NCI-H146 treated with DMSO at 0.1 percent for 48 hours (cell line): ENCODE data around the gene BCAS3.
"Not testable (repeated sequence)": the region's sequence is repeated elsewhere in the genome, so short reads cannot be mapped to it uniquely, and the experiment has no call there.

Experiments used
- DNase-seq: peaks from one replicate; lab custom pipeline; 2025; ENCODE audit not compliant: unreplicated experiment; lab: John Stamatoyannopoulos, UW

Gene BCAS3

DNA sequence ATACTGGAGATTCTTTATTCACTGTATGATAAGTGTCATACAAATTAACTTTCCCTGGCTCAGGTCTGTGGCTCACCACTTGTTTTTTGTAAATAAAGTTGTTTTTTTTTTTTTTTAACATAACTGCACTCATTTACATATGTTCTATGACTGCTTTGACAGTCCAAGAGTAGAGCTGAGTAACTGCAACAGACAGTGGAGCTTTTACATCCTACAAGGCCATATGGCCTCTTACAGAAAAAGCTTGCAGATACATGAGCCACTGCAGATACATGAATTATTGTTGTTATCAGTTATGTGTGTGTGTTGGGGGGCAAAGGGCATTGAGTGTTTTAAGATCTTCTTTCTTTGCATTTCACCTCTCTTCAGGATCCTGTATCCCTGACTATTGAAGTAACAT is 311.7 kb downstream of the BCAS3 start:
- DNase-seq, result no peak

DNA sequence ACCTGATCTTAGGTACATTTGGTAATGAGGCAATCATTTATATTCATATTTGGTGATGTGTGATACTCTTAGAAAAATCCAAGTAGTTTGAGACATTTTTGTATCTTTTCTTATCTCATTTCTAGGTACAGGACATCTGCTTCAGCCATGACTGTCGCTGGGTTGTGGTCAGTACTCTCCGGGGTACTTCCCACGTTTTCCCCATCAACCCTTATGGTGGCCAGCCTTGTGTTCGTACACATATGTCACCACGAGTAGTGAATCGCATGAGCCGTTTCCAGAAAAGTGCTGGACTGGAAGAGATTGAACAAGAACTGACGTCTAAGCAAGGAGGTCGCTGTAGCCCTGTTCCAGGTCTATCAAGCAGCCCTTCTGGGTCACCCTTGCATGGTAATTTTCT is 312.2 kb downstream of the BCAS3 start:
- DNase-seq, result no peak

DNA sequence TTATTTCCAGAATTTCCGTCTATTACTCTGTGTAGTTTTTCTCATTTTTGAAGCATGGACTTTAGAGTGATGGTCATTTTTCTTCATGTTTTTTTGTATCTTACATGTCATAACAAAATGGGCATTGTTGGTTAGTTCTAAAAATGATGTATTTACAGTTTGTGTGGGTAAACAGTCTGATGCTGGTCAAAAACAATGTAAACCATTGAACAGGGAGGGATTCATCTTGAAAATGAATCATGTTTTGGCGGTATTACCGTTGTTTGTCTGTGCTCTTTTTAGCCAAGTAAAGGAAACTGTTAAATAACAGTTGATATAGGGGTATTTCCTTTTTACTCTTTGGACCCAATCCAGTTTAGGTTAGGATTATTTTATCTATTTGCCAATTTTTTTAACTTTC is 315.8 kb downstream of the BCAS3 start:
- DNase-seq, result no peak

DNA sequence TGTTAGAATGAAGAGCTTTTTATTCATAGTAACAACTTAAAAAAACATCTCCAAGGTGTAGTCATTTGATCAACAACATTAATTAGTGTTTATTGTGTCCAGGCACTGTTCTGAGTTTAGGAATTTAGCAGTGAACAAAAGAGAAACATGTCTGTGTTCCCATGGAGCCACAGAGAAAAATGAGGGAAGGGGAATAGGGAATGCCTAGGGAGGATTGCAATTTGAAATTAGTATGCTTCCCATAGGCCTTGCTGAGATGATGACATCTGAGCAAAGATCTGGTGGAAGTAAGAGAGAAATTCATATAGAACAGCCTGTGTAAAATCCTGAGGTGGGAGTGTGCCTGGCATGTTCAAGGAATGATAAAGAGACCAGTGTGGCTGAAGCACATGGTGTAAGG is 318.0 kb downstream of the BCAS3 start:
- no peak for DNase-seq

DNA sequence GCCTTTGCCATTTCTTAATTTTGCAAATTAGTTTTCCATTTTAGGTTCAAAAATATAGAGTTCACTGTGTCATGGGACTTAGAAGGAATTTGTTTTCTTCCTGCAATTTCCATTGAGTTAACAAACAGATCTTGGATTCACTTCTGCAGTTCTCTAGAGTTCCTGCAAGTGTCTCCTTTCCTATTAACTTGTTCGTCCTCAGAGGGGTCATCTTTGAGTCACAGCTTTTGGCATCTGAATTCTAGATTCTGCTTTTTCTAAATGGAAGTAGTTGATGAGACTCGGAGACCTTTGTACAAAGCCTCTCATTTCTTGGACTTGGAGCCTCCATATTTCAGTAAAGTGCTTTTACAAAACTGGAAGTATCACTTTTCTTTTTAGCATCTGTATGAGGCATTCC is 323.3 kb downstream of the BCAS3 start:
- no peak for DNase-seq

DNA sequence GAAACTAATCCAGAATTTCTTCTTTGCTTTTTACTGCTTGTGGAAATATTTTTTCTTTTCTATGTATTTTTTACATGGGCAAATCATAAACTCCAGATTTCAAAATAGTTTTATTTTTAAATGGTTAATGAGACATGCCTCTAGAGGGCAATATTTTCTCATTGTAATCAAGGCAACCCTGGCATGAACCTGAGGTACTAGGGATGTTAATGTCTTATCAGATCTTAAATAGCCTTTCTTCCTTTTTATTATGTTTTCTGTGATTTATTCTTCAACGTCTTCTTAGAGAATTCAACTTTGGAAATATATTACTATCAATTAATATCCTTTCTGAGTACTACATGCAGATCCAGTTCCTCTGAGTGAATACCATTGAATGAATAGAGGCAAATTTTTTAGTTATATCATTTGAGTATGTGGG is 324.7 kb downstream of the BCAS3 start:
- peak; percentile 15 for DNase-seq

DNA sequence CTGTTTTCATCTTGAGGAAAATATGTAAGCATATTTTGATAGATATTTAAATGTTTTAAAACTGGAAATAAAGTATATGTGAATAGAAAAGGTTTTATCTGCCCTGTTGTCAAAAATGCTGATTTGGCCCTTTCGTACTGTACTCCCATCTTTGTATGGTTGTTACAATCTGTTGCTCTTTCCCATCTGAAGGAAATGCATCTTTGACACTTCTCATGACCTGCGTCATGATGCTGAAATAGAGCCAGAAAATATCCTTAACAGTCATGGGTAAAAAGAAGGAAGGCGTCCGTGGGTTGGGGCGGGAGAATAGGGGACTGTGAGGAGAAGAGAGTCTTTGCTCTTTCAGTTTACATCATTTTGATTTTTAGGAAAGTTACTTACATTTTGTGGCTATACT is 327.7 kb downstream of the BCAS3 start:
- DNase-seq, result no peak

DNA sequence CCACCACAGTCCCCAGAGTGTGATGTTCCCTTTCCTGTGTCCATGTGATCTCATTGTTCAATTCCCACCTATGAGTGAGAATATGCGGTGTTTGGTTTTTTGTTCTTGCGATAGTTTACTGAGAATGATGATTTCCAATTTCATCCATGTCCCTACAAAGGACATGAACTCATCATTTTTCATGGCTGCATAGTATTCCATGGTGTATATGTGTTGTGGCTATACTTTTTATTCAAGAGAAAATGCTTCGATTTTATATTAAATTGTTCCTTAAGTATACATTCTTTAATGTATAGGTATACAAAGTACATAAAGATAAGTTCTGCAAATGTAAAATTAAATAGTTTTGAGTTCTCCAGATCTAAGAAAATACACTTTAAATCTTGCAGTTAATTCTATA is 328.3 kb downstream of the BCAS3 start:
- not testable (repeated sequence) for DNase-seq

DNA sequence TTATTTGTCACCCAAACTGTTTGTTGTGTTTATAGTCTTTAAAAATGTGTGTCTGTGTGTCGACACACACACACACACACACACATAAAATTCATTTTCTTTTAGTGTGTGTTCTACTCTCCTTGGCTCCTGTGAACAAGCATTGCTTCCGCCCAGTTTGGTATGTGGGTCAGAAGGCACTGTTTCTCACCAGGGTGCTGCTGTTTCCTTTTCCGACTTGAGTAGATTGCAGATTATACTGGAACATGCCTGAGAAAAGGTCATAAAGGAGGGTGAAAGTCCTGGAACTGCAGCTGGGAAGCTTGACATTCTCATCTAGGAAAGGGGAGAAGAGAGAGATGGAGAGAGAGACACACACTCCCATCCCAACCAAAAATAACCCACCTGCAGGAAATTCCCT is 330.3 kb downstream of the BCAS3 start:
- no peak for DNase-seq

DNA sequence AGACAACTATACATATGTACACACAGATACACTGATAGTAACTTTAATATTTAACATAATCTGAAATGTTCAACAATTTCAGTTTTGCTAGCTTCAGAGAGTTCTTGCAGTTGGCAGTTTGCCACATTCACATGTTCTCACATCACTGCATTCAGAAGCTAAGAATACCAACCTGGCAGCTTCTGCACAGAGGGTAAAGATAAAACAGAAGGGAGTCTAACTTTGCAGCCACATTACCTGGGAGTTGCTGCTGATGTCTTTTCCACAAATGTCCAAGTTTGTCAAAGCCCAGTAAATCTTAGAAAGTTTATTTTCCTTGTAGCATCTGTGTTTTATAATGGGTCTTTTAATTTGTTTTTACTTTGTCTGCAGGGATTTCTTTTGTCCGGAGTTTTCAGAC is 332.0 kb downstream of the BCAS3 start:
- no peak for DNase-seq

DNA sequence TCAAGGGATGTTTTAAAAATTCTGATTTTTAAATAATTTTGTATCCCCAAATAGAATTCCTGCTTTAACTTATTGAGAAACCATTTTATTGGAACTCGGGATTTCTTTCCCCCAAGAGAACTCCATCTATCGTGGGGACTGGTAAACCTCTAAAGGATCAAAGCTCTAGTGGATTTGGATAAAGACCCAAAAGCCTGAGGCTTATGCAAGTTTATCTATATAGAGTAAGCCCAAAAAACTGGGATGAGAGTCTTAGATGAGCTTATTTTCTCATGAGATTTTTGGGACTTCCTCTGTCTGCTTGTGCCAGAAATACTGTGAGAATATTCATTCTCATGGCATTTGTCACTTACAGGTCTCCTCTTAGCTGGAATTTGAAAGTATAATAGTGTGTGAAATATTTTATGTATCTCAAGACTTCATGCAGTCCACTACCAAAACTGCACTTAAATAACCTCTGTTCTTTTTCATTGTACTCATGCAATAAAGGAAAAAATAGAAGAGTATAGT is 333.1 kb downstream of the BCAS3 start:
- no peak for DNase-seq

DNA sequence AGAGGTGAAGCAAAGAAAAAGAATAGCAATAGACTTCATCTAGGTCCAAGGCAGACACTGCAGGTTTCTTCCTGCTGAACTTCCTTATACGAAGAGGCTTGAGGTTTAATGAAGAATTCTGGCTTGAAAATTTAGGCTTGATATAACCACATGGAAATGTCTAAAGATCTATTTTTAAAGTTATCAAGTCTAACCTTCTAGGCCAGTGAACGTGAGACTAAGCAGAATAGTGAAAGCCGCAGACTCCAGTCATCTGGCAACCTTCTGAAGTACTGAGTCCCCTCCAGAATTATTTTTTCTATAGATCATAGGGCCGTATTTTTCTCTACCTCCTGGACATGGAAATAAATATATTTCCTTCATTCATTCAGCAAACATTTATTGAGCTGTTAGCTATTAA is 333.6 kb downstream of the BCAS3 start:
- DNase-seq, result no peak

DNA sequence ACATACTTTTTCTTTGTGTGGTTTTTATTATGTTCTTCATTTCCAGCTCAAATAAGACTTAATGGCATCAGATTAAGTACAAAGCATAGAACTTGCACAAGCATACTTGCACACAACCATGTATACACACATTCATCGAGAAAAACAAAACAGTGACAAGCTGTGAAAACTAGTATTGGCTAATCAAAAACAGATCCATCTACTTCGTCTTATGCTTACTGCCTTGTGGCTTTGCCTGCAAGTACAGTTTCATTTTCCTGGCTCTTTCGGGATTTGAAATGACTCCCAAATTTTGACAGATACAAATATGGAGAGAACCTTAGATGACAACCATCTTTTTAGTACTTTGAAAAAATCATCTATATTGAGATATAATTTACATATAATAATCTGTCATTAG is 338.3 kb downstream of the BCAS3 start:
- no peak for DNase-seq

DNA sequence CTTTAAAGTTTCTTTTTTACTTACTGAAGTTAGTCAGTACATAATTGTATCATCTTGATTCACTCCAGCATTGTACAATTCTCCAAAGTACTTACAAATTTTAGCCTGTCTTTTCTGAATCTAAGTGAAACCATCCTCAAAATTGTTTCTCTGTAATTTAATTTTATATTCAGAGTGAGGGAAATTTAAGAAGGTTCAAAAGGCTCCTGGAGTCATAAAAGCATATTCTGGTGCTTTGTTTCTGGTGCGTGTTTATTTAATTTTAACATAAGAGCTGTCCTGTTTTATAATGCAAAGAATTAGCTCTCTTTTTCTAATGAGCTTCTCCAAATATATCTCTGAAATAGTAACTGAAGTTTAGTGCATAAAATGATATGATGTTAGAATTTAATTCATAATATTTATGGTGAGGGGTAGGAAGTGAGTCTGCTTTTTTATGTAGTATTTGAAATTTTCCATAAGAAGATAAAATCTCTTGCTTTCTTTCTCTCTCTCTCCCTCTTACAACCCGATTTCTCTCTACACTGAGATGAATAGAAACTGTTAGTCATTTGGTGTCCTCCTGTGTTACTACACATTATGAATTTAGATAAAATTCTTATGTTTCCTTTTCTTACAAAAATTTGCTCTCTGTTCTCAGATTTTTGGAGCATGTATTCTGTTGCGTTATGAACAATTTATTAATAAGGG is 339.8 kb downstream of the BCAS3 start:
- DNase-seq, result no peak

DNA sequence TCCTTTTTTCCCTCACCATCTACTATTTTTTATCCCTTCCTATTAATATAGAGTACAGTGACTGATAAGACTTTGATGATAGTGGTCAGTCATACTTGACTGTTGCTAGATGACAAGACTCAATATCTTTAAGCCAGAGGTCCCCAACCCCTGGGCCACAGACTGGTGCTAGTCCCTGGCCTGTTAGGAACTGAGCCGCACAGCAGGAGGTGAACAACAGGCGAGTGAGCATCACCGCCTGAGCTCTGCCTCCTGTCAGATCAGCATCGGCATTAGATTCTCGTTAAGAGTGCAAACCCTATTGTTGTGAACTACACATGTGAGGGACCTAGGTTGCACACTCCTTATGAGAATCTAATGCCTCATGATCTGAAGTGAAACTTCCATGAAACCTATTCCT is 341.3 kb downstream of the BCAS3 start:
- no peak for DNase-seq

DNA sequence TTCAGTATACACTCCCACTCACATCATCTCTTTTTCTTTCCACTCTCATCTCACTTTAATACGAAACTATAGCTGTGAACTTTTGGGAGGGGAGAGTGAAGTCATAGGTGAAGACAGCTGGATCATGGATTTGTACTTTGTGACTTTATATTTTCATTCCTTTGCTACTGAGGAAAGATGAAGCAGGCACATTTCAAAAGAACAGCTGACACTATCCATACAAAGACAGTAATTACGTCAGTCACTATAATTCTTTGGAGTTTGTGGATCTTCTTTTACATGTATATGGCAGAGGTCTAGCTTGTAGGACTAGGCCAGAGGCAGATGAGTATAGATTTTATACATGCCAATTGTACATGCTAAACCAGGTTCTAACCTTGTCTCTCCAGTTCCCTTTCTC is 346.3 kb downstream of the BCAS3 start:
- no peak for DNase-seq

DNA sequence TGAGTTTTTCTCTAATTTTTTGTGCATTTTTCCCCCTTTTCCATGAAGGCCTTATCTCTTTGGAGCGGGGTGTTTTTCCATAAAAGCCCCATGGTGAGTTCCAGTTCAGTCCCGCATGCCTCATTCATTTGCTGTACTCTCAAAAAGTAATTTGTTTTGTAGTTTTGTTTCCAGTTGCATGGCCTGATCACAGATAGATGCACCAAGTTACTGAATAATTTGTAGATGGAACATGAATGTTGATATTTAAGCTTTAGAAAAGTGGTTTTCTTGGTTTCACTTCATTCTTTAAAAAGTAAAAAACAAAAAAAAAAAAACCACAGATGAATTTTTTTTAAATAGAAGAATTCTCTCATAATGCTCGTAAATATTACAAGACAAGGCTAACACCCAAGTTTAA is 349.2 kb downstream of the BCAS3 start:
- no peak for DNase-seq

DNA sequence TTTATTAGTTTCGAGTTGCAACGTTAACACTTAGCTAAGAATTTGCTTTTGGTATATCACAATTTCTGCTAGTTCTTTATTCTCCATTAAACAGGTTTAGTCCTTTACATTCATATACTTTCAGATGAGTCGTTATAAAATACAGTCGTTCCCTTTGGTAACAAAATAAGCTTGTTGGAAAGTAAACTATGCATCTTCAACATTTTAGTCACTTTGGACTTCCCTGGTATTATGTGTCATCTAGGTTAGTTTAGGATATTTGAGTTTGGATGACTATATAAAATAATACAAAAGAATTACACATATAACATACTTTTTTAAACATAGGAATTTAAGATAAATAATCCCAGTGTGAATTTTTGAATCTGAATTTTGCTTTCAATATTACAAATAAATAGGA is 351.5 kb downstream of the BCAS3 start:
- no peak for DNase-seq

DNA sequence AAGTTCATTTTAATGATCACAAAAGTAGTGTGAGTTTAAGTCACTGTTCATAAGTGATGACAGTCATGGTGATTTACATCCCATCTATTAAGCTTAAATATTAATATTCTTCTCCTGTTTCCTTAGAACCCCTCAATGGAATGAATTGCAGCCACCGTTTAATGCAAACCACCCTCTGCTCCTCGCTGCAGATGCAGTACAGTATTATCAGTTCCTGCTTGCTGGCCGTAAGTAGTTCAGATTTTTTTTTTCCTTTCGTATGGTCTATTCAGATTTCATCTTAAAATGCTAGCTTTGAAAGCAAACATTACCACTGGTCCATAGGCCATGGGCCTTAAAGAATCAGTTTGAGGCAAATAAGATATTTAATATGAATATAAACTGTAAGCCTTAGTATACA is 363.0 kb downstream of the BCAS3 start:
- DNase-seq, result no peak

DNA sequence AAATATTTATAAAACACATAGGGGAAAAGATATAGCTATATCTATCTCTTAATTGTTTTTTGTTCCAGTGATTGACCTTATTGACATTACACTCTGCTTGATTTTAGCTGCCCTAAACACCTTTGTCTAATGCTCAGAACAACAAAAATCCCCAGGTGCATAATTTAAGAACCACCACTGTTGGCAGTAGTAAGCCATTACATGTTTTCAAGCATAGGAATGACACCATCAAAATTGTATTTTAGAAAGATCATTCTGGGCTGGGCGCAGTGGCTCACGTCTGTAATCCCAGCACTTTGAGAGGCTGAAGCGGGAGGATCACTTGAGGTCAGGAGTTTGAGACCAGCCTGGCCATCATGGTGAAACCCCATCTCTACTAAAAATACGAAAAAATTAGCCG is 364.7 kb downstream of the BCAS3 start:
- not testable (repeated sequence) for DNase-seq

DNA sequence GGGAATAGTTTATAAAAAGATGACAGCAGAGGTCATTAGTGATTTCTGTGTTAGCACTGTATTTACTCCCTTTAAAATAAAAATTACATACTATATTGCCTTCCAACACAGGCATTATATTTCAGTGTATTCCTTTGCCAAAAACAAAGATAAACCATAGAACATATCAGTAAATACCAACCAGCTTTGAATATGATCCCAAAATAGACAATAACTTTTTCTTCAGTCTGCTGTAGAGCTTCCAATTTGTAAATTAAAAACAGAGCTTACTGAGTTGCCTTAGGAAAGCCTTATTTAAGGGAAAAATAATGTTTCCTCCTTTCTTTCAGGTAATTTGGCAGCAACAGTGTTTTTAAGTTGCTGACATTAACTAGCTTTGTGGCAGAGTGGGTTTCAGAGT is 369.9 kb downstream of the BCAS3 start:
- DNase-seq, result no peak

DNA sequence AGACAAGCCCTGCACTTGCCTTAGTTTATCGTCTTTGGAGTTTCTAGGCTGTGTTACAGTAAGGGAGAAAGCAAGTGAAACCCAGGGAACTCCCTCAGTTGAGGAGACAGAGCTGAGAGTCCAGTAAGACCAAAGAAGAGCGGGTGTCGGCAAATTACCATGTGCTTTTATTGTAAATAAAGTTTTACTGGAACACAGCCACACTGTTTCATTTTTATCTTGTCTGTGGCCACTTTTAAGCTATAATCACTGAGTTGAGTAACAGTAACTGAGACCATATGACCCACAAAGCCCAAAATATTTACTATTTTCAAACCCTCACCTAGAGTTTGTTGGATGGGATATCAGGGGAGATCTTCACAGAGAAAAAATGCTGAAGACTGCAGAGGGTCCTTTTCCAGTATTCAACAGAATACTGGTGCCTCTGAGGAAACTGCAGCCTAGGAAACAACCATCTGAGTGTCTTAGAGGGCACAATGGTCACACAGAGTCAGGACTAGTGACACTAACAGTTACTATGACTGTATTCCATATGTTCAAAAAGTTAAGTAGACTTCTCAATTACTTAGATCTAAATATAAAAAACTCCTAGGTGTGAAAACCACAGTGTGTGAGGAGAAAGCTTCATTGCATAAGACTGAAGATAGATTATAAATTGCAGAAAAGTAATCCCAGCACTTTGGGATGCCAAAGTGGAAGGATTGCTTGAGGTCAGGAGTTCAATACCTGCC is 370.9 kb downstream of the BCAS3 start:
- no peak for DNase-seq

DNA sequence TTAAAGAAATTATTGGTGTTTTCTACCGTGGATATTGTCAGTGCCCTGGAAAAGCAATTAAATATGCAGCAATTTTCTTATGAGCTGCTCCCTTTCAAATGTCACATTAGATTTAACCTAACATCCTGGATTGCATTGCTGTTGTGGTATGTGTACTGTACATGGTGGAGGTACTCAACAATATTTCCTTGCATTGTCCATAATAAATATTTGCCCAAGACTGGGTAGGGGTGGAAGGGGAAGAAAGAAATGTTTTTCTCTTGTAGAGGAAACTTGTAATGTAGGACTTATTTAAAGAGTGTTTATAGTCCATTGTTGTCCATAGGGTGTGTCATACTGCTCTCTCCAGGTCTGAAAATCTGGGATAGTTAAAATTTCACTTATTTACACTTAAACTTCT is 375.8 kb downstream of the BCAS3 start:
- no peak for DNase-seq
